ENCODE data around the gene CCDC83. TPM values are rescaled to one million over a fixed set of nuclear protein-coding genes. Genes with fewer than 3 reads are reported as not detected.

Gene CCDC83
- total RNA-seq, 1 donor from 2014 or later: not detected

DNA sequence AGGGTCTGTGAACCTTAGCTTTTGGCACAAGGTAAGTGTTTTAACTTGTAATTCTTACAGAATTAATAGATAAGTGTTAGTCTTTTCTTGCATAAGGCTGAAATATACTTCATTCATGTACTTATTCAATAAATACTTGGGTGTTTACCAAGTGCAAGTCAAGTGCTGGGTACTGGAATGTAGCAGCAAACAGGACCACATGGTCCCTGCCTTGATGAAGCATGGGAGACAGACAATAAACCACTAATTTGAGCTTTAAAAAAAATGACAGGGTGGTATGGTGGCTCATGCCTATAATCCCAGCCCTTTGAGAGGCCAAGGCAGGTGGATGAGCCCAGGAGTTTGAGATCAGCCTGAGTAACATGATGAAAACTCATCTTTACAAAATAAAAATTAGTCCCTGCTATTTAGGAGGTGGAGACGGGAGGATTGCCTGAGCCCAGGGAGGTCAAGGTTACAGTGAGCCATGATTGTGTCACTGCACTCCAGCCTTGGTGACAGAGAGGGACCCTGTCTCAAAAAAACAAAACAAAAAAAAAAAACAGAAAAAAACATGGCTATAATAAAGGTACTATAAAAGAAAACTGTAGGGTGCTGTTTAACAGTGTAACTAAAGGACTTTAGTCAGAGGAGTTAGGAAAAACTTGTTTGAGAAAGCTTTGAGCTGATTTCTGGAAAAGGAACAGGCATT, 11.1 kb downstream of the CCDC83 start:
- Mint-ChIP-seq H3K27ac (ENCODE audit: unreplicated experiment) (no peak overlapping the region), H3K4me3 (ENCODE audit: unreplicated experiment) (no peak overlapping the region), H3K36me3 (ENCODE audit: unreplicated experiment) (no peaks in the 10 kb centered on the region), H3K4me1 (ENCODE audit: low read depth, unreplicated experiment) (peaks cover 5% of the 10 kb centered on the region), H3K9me3 (ENCODE audit: unreplicated experiment) (peaks cover 1% of the 10 kb centered on the region), H3K27me3 (ENCODE audit: unreplicated experiment) (no peaks in the 10 kb centered on the region)
- TF ChIP-seq, protein P1, sequence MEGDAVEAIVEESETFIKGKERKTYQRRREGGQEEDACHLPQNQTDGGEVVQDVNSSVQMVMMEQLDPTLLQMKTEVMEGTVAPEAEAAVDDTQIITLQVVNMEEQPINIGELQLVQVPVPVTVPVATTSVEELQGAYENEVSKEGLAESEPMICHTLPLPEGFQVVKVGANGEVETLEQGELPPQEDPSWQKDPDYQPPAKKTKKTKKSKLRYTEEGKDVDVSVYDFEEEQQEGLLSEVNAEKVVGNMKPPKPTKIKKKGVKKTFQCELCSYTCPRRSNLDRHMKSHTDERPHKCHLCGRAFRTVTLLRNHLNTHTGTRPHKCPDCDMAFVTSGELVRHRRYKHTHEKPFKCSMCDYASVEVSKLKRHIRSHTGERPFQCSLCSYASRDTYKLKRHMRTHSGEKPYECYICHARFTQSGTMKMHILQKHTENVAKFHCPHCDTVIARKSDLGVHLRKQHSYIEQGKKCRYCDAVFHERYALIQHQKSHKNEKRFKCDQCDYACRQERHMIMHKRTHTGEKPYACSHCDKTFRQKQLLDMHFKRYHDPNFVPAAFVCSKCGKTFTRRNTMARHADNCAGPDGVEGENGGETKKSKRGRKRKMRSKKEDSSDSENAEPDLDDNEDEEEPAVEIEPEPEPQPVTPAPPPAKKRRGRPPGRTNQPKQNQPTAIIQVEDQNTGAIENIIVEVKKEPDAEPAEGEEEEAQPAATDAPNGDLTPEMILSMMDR (IDR thresholded peaks at IDR 0.05; ENCODE audit: partially characterized antibody, unreplicated experiment): no peak
- DNase-seq: no peak

DNA sequence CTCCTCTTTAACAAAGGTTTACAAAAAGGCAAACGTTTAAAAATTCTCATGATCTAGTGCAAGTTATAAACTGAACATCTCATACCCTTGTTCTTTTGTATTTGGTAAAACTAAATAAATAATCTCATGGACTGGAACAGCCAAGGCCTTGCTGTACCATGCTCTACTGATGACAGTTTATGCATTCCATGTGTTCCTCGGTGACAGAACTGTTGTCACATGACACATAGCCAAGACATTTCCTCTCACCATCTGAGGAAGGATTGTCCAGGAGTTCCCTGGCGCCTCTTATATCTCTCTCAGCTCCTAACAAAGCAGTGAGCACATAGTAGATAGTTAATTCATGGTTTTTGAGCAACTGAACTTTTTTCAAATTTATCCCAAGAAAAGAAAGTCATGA, 12.6 kb downstream of the CCDC83 start:
- Mint-ChIP-seq H3K36me3 (ENCODE audit: unreplicated experiment) (no peaks in the 10 kb centered on the region), H3K4me1 (ENCODE audit: low read depth, unreplicated experiment) (peaks cover 5% of the 10 kb centered on the region), H3K9me3 (ENCODE audit: unreplicated experiment) (peaks cover 1% of the 10 kb centered on the region), H3K27me3 (ENCODE audit: unreplicated experiment) (no peaks in the 10 kb centered on the region), H3K27ac (ENCODE audit: unreplicated experiment) (no peak overlapping the region), H3K4me3 (ENCODE audit: unreplicated experiment) (no peak overlapping the region)
- no peak for DNase-seq
- TF ChIP-seq, protein P1 (IDR thresholded peaks at IDR 0.05; ENCODE audit: partially characterized antibody, unreplicated experiment): no peak

DNA sequence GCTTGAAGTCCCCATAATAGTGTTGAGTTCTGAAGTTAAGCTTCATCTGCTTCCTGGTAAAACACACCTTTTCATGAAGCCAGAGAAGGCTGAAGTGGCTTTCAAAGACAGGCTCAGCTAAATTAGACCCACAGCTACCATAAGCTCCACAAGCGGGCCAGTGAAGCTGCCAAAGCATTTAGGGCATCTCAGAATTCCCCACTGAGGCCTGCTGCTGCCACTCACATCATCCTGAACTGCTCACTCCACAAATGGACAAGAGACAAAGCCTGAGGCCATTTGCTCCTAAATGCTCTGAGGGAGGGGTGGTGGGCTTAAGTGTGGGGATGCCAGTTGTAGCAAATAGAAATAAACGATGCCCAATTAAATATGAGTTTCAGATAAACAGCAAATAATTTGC, 14.6 kb downstream of the CCDC83 start:
- peaks cover 5% of the 10 kb centered on the region for H3K4me1 Mint-ChIP-seq (ENCODE audit: low read depth, unreplicated experiment)
- peaks cover 1% of the 10 kb centered on the region for H3K9me3 Mint-ChIP-seq (ENCODE audit: unreplicated experiment)
- no peaks in the 10 kb centered on the region for H3K36me3 Mint-ChIP-seq (ENCODE audit: unreplicated experiment)
- peak overlapping the region; percentile 43 for H3K27ac Mint-ChIP-seq (ENCODE audit: unreplicated experiment)
- no peak overlapping the region for H3K4me3 Mint-ChIP-seq (ENCODE audit: unreplicated experiment)
- H3K27me3 Mint-ChIP-seq (ENCODE audit: unreplicated experiment): no peaks in the 10 kb centered on the region
- TF ChIP-seq, protein P1 (IDR thresholded peaks at IDR 0.05; ENCODE audit: partially characterized antibody, unreplicated experiment): no peak
- DNase-seq: no peak

DNA sequence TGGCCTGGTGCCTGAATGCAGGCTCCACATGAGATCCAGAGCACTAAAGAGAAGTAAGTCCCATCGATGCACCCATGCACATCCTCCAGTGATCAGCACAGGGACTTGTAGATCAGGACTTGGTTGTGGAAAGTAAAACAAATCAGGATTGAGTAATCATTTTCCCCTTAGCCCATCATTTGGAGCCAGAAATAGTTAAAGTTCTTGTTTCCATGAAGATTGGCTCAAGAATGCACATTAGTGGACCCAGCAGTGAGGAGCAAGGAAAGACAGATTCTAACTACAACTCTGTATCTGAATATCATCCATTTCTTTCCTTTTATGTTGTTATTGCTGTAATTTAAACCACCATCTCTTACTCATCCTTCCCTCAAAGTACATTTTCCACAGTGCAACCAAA, 19.1 kb downstream of the CCDC83 start:
- Mint-ChIP-seq H3K4me3 (ENCODE audit: unreplicated experiment) (no peak overlapping the region), H3K27me3 (ENCODE audit: unreplicated experiment) (no peaks in the 10 kb centered on the region), H3K4me1 (ENCODE audit: low read depth, unreplicated experiment) (peaks cover 5% of the 10 kb centered on the region), H3K27ac (ENCODE audit: unreplicated experiment) (no peak overlapping the region), H3K9me3 (ENCODE audit: unreplicated experiment) (no peaks in the 10 kb centered on the region), H3K36me3 (ENCODE audit: unreplicated experiment) (no peaks in the 10 kb centered on the region)
- DNase-seq: no peak
- TF ChIP-seq, protein P1 (IDR thresholded peaks at IDR 0.05; ENCODE audit: partially characterized antibody, unreplicated experiment): no peak

DNA sequence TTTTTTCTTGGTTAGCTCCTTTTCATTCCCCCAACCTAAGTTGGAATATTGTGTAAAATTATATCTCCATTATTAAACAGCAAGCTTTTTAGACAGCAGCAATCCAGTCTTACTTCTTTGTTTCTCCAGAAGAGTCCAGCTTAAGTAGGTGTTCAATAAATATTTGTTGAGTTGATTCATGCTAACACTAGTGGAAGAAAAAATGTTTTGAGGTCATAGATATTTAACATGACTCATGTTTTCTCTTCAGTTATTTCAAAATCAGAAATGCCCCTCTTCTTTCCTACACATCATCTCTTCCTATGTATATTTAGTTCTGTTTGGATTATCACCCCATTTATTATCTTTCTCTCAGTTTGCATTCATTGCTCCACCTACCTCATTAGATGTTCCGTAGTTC, 20.3 kb downstream of the CCDC83 start:
- H3K27ac Mint-ChIP-seq (ENCODE audit: unreplicated experiment): no peak overlapping the region
- DNase-seq: no peak
- no peaks in the 10 kb centered on the region for H3K9me3 Mint-ChIP-seq (ENCODE audit: unreplicated experiment)
- no peak overlapping the region for H3K4me3 Mint-ChIP-seq (ENCODE audit: unreplicated experiment)
- no peaks in the 10 kb centered on the region for H3K36me3 Mint-ChIP-seq (ENCODE audit: unreplicated experiment)
- TF ChIP-seq, protein P1 (IDR thresholded peaks at IDR 0.05; ENCODE audit: partially characterized antibody, unreplicated experiment): no peak
- no peaks in the 10 kb centered on the region for H3K27me3 Mint-ChIP-seq (ENCODE audit: unreplicated experiment)
- no peaks in the 10 kb centered on the region for H3K4me1 Mint-ChIP-seq (ENCODE audit: low read depth, unreplicated experiment)
